ENCODE results near the gene GNAZ.

DNA sequence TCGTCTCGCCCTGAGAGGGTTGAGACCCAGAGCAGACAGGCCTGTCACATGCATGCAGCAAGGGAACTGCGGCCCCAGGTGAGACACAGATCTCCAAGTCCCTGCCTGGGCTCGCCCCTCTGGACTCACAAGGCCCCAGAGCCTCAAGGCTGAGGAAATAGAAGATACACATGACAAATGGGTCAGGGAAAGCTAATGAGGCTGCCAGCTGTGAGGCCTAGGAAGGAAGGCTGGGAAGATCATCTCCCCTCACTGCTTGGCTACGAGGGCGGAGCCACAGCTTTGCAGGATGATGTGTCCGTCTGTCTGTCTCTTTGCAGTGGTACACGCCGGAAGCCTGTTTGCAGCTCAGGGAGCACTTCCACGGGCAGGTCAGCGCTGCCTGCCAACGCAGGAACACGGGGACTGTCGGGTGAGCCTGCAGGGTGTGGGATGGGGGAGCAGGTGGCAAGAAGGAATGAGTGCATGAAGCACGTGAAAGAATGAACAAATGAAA, 79.5 kb downstream of the GNAZ start:
- TF ChIP-seq CTCF (IDR thresholded peaks at IDR 0.05; ENCODE audit: insufficient read depth, low read depth, low read length) (no peak), EZH2 (IDR thresholded peaks at IDR 0.05; ENCODE audit: insufficient read depth, low read length) (no peak)

Measured in astrocyte (in vitro differentiated cells and primary cell).